ENCODE results near the gene PTDSS2.

PTDSS2 gene

GRCh38 chr11:469684-470560 lies 19.8 kb downstream of the PTDSS2 start:
- DNase-seq (ENCODE audit: low spot score) = no peak

DNA sequence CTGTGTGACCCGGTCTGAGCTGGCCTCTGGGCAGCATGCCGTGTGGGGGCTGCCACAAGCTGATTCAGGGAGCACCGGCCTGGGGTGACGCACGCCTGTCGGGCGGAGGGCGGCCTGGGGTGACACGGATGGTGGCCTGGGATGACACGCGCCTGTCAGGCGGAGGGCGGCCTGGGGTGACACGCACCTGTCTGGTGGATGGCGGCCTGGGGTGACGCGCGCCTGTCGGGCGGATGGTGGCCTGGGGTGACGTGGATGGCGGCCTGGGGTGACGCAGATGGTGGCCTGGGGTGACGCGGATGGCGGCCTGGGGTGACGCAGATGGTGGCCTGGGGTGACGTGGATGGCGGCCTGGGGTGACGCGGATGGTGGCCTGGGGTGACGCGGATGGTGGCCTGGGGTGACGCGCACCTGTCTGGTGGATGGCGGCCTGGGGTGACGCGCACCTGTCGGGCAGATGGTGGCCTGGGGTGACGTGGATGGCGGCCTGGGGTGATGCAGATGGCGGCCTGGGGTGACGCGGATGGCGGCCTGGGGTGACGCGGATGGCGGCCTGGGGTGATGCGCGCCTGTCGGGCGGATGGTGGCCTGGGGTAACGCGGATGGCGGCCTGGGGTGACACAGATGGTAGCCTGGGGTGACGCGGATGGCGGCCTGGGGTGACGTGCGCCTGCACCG lies 21.5 kb downstream of the PTDSS2 start:
- DNase-seq (ENCODE audit: low spot score) = no peak

- DNase-seq (ENCODE audit: low spot score) = no peak
Measured at GRCh38 chr11:472272-472671, 22.2 kb downstream of the PTDSS2 start.

DNA sequence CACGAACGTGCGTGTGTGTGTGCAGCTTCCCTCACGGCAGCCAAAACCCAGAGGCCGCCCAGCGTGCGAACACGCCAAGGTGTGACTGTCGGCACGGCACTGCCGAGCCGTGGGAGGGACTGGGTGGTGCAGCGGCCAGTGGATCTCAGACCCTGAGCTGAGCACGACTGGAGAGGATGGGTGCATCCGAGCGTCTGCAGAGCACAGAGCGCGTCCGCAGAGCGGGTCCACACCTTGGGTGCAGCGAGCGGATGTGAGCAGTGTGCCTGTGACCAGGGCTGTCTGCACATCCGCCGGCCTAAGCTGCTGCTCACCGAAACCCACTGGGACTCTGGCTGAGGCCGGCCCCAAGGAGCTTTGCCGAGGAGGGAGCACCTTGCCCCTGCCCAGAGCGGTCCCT lies 22.7 kb downstream of the PTDSS2 start:
- no peak for DNase-seq (ENCODE audit: low spot score)

- no peak for DNase-seq (ENCODE audit: low spot score)
Measured at GRCh38 chr11:473415-473814, 23.3 kb downstream of the PTDSS2 start.

DNA sequence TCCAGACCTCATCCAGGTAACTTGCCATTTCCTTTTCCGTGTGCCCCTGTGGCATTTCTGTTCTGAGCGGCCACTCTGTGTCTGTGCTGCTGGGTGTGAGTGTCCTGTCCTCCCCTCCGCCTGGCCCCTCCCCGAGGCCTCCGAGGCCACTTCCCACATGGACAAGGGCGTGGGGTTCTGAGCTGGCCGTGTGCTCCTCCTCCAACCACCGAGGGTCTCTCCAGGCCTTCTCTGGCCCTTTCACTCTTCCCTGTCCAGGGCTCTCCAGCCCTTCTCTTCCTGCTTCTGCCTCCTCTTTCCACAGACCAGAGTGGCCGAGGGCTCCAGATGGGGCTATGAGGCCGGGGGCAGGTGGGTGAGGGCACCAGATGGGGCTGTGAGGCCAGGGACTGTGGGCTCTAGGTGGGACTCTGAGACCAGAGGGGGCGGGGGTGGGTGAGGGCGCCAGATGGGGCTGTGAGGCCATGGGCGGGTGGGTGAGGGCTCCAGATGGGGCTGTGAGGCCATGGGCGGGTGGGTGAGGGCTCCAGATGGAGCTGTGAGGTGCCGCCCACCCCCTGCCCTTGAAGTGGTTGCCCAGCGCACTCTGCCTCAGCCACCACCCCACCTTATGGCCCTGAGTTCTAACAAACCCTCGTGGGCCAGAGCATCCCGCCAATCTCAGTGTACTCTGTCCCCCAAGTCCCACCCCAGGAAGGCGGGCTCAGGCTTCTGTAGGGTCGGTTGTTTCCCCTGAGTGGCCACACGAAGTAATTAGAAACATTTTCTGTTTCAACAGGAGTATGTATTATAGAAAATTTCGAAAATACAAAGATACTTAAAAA lies 24.1 kb downstream of the PTDSS2 start:
- DNase-seq (ENCODE audit: low spot score) = no peak

DNA sequence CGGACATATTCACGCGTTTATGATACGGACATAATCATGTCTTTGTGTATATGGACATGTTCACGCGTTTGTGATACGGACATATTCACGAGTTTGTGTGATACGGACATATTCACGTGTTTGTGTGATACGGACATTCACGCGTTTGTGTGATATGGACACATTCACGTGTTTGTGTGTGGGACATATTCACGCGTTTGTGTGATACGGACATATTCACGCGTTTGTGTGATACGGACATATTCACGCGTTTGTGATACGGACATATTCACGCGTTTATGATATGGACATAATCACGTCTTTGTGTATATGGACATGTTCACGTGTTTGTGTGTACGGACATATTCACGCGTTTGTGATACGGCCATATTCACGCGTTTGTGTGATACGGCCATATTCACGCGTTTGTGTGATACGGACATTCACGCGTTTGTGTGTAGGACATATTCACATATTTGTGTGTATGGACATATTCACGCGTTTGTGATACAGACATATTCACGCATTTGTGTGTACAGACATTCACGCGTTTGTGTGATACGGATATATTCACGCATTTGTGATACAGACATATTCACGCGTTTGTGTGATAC lies 24.9 kb downstream of the PTDSS2 start:
- DNase-seq (ENCODE audit: low spot score) = no peak

DNA sequence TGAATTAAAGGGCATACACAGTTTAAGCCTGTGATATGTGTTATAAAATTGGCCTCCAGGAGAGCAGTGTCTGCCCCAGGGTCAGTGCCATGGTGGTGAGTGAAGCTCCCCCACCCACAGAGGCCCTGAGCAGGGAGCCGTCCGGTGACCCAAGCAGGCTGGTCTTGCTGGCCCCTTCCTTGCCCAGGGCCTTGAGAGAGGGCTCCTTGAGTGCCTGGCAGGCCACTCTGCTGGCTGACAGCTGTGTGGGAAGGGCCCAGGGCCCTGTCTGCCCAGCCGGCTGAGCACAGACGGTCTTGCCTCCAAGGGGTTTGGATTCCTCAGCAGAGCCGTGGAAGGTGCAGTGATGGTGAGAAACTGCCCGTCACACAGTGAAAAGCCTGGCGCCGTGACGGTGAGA lies 25.9 kb downstream of the PTDSS2 start:
- no peak for DNase-seq (ENCODE audit: low spot score)

DNA sequence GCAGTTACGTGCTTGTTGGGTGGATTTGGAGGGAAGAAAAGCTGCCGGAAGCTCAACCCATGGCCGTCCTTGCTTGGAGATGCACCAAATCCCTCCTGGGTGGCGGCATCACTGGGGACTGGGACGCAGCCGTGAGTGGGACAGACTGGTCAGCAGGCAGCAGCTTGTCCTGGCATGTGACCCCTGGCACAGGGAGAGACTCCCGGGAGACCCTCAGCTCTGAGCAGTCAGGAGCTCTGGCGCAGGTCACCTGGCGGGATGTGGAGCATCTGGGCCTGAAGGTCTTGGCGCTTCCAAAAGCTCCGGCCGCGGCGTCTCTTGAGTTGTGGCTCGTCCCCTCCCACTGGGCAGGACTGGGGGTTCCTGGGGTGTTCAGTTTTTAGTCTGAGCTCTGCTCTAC lies 26.3 kb downstream of the PTDSS2 start:
- DNase-seq (ENCODE audit: low spot score) = no peak

GRCh38 chr11:477052-477715 lies 27.1 kb downstream of the PTDSS2 start:
- DNase-seq (ENCODE audit: low spot score) = no peak

DNA sequence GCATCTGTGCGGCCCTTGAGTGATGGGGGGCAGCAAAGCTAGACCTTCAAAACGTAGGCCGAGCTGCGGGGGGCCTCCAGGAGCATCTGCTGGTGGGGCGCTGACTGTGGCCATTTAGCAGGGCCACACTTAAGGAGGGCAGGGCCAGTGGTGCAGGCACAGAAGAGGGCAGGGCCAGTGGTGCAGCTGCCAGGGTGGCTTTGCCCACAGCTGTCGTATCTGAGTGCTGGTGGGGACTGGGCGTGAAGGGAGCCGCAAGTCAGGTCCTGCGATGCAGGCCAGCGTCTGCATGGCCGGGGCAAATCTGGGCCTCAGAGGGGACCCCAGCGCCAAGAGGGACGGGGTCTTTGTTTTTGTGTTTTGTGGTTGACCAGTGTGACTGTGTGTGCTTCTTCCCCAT lies 29.2 kb downstream of the PTDSS2 start:
- no peak for DNase-seq (ENCODE audit: low spot score)

DNA sequence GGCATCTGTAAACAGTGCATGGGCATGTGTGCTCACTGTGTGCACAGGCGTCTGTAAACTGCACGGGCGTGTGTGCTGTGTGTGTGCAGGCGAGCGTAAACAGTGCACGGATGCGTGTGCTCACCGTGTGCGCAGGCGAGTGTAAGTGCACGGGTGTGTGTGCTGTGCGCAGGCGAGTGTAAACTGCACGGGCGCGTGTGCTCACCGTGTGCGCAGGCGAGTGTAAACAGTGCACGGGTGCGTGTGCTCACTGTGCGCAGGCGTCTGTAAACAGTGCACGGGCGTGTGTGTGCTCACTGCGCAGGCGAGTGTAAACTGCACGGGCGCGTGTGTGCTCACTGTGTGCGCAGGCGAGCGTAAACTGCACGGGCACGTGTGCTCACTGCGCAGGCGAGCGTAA lies 34.5 kb downstream of the PTDSS2 start:
- DNase-seq (ENCODE audit: low spot score) = no peak

DNA sequence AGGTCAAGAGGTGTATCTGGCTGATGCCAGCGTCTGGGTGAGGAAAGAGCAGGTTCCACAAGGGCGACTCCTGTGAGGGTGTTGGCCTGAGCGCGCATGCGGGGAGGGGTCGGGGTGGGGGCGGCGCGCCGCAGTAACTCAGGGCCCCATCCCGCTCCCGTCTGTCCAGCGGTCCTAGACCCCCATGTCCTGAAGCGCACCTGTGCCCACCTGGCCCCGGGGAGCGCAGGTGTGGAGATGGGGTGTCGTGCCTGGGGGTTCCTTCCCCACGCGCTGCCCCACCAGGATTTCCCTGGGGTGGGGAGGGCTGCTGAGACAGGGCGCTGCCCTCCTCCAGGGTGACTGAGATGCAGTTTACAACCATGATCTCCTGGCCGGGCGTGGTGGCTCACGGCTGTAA lies 36.1 kb downstream of the PTDSS2 start:
- no peak for DNase-seq (ENCODE audit: low spot score)

DNA sequence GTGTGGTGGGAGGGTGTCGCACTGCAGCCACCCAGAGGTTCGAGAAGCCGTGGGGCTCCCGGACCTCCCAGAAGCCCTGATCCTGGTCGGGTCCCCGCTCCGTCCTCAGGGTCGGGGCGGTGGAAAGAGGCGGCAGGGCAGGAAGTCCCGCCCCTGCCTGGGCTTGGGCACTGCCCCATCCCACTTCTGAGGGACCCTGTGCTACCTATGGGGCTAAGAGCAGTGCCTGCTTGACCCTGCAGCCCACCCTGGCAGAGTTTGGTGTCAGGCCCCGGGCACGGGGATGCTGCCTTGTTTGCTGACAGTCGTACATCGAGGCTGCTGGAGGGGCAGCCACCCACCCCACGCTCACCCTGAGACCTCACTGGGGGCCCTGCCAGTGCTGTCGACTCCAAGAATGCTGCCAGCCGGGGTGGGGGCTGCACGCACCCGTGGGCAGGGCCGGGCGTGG lies 37.5 kb downstream of the PTDSS2 start:
- no peak for DNase-seq (ENCODE audit: low spot score)

DNA sequence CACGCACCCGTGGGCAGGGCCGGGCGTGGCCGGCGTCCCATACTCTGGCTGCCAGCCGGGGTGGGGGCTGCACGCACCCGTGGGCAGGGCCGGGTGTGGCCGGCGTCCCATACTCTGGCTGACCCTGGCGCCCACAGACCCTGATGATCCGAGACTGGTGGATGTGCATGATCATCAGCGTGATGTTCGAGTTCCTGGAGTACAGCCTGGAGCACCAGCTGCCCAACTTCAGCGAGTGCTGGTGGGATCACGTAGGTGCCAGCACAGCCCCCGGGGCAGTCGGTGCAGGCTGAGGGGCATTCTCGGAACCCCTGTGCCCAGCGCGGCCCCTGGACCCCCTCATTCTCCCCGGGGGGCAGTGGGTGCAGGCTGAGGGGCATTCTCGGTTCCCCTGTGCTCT lies 38.0 kb downstream of the PTDSS2 start:
- DNase-seq (ENCODE audit: low spot score) = no peak

GRCh38 chr11:488579-488978 lies 38.5 kb downstream of the PTDSS2 start:
- no peak for DNase-seq (ENCODE audit: low spot score)

DNA sequence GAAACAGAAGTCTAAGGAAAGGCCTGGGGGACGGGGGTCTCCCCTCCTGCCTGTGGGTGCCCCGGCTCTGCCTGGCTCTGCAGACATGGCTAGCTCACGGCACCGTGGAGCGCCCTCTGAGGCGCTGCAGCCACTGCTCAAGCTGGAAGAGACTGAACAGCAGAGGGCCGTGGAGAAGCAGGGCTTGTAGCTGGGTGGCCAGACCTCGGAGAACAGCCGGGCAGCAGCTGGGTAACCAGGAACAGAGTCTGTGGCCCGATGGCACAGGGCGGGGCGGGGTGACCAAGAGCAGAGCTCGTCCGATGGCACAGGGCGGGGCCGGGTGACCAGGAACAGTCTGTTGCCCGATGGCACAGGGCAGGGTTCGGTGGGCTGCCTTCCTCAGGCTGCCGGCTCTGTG lies 38.9 kb downstream of the PTDSS2 start:
- DNase-seq (ENCODE audit: low spot score) = no peak

DNA sequence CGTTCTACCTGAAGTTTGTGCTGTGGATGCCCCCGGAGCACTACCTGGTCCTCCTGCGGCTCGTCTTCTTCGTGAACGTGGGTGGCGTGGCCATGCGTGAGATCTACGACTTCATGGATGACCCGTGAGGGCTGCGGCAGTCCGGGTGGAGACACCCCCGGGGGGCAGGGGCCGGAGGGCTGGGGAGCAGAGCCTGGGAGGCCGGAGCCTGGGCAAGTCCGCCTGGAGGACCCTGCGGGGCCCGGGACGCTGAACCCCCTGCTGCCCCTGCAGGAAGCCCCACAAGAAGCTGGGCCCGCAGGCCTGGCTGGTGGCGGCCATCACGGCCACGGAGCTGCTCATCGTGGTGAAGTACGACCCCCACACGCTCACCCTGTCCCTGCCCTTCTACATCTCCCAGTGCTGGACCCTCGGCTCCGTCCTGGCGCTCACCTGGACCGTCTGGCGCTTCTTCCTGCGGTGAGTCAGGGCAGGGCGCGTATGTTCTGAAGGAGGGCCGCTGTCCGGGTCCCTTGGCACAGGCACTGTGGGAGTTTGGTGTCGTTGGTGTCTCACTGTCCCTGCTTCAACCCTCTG lies 39.6 kb downstream of the PTDSS2 start:
- DNase-seq (ENCODE audit: low spot score) = no peak

DNA sequence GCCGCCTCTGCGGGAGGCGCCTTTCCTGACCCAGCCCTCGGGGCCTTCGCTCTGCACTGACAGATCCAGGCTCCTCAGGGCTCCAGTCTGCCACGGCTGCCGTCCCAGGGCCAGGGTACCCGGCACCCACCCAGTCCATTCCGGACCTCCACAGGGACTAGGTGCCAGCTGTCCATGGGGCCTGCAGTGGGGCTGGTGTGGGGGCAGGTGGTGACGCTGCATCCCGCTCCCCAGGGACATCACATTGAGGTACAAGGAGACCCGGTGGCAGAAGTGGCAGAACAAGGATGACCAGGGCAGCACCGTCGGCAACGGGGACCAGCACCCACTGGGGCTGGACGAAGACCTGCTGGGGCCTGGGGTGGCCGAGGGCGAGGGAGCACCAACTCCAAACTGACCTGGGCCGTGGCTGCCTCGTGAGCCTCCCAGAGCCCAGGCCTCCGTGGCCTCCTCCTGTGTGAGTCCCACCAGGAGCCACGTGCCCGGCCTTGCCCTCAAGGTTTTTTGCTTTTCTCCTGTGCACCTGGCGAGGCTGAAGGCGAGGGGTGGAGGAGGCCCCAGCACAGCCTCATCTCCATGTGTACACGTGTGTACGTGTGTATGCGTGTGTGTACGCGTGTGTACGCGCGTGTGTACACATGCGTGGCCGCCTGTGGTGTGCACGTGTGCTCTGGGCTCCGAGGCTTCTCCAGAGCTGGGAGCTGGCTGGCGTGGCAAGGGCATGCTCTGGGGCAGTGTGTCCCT lies 40.3 kb downstream of the PTDSS2 start:
- DNase-seq (ENCODE audit: low spot score) = no peak

- DNase-seq (ENCODE audit: low spot score) = no peak
Measured at GRCh38 chr11:490930-491260, 40.8 kb downstream of the PTDSS2 start.

DNA sequence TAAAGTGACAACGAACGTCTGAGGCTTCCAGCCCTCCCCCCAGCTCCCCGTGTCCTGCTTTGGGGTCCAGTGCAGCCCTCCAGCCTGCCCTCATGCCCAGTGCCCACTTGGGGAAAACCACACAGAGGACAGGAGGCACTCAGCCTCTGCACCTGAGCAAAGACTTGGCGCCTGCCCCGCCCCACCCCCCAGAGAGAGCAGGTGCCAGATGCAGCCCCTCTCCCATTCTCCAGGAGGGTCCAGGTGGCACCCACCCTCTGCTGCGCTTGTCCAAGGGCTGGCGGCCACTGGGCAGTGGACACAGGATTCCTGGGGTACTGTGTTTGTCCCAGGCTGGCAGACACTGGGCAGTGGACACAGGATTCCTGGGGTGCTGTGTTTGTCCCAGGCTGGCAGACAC lies 41.3 kb downstream of the PTDSS2 start:
- DNase-seq (ENCODE audit: low spot score) = no peak

Measured in activated CD4-positive, alpha-beta T cell treated with anti-CD3 and anti-CD28 coated beads, Interleukin-2, Interleukin-4, amounts not matched to agents 100 ng/mL and 50 ng/mL, durations not matched to agents 16 hours and 8 hours (primary cell).